Stimulated activated CD8-positive, alpha-beta memory T cell treated with anti-CD3 and anti-CD28 coated beads, Interleukin-7, amount 100 ng/mL, for 4 hours (primary cell): ENCODE measurements around the gene CYFIP2.

Experiments used
- DNase-seq, 2 donors: peaks; one replicate each; pipeline ENCODE4 v3.0.0-alpha.2; 2020; ENCODE audit warnings: low read depth in 2 of 2

Gene CYFIP2

DNA sequence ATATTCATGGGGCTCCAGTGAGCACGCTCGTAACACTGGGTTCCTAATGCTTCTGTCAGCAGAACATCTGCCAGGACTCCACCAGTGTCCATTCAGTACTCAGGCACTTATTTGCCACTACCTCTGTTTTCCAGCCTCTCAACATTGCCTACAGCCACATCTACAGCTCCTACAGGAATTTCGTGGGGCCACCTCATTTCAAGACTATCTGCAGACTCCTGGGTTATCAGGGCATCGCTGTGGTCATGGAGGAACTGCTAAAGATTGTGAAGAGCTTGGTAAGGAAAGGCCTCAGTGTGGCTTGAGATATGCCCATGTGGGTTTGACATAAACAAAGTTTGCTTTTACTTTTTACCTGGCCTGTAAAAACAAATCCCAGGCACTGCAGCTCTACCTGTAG lies 92.9 kb downstream of the CYFIP2 start:
- DNase-seq = no peak

DNA sequence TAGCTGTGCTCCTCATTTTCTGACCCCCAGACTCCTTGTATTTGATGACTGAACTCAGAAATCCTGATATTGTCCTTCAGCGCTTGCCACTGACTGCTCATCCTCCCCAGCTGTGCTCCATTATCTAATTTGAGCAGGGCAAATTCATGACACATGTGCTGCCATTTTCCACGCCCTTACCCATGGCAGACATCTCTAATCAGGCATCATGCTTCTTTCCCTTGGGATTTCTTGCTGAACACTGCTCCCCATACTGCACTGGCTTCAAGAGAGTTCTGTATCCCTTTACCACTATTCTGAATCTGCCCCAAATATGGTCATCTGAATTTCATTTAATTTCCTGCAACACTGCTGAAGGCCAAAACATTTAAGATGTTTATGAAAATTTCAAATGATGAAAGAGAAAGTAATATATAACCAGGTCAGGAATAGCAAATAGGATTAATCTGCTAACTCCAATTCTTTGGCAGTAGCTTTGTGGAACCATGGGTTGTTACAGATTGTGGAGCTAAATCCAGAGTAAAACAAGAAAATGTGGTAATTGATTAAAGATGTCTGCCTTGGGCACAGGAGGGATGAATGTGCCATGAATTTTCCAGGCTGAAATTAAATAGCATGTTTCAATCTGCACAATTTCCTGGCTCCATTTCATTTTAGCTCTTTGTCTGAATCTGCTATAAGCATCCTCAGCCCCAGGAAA lies 93.6 kb downstream of the CYFIP2 start:
- DNase-seq = no peak

- no peak for DNase-seq
Observed at GRCh38 chr5:157362012-157362411, 96.1 kb downstream of the CYFIP2 start.

GRCh38 chr5:157362502-157362901 lies 96.6 kb downstream of the CYFIP2 start:
- DNase-seq = no peak

DNA sequence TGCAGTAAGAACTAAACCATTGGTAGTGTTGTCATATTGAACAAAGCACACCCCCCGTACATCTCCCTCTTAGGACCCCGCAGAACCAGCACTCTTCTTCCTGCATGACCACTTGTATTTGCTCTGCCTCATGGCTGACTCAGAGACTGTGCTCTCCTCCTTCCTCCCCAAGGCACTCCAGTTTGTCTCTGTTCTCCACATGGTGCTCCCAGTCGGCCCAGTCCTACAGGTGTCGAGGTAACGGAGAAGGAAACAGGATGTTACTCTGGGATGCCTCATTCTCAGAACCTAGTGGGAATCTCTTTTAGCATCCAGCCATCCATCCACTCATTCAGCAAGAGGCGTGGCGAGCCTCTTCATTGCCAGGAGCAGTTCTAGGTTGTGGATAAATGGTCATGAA lies 97.1 kb downstream of the CYFIP2 start:
- no peak for DNase-seq

- DNase-seq = no peak
Observed at GRCh38 chr5:157365732-157366131, 99.8 kb downstream of the CYFIP2 start.

DNA sequence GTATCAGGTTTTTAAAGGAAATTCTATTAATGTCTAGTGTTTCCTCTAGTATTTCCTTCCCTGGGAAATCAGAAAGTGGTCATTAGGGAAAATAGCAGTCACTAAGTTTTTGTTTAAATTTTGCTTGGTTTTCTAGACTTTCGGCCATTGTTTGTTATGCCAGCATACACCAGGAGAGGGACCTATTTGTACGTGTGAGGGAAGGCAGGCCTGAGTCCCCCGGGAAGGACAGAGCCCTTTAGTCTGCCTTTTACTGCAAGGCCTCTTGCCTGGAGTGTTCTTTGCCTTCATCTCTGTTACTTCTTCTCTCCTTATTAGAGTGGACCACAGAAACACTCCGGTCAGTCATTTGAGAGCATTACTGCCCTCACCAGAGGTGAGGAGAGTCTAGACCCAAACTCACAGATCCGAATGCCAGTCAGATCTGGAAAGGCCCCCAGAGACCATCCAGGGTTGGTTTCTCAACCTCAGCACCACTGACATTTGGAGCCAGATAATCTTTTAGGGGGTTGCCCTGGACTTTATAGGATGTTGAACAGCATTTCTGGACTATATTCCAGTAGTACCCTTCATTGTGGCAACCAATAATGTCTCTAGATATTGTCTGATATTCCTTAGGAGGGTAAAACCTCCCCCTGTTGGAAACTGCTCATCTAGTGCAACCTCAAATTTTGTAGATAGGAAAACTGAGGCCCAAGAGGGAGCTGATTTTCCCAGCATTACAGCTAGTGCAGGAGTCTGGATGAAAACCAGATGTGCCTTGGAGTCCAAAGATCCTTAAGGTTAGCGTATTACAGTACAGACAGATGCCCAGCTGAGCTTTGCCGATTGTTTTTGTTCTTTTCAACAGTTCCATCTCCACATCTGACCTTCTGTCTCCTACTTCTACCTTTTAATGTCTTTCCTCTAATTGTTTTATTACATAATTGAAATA lies 101.1 kb downstream of the CYFIP2 start:
- DNase-seq = no peak

GRCh38 chr5:157369507-157369906 lies 103.6 kb downstream of the CYFIP2 start:
- DNase-seq = no peak

DNA sequence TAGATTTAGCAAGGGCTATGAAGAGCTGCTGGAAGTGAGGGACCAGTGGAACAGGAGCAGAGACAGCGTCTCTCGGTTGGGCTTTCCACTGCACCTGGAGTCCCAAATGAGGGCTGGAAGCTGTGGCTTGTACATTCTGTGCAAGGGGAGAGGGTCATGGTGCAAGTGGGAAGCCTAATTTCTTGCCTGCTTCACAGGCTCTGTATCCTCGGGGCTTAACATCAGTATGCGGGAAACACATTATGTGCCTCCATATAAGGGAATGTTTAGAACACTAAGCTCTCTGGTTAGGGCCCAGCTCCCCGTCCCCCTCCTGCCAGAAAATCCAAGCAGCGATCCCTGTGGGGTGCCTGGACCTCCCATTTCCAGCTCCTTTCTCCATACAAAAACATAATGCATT lies 105.0 kb downstream of the CYFIP2 start:
- DNase-seq = no peak

- no peak for DNase-seq
Observed at GRCh38 chr5:157371655-157372471, 105.9 kb downstream of the CYFIP2 start.

DNA sequence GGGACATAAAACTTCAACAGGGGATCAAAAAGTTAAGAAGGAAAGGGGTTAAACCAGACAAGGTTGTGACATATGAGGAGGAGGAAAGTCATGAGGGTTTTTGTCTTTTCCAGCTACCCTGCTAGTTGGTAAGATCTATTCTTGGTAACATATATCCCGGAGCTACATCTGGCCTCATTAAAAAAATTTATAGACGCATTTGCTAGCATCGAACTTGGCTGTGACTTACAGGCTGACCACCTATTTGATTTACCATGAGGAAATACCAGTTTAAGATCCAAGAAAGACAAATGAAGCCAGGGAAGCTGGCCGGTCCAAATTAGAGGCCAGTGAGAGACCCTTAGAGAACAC lies 106.5 kb downstream of the CYFIP2 start:
- no peak for DNase-seq

- DNase-seq = no peak
Observed at GRCh38 chr5:157378509-157378908, 112.6 kb downstream of the CYFIP2 start.

GRCh38 chr5:157379983-157380382 lies 114.1 kb downstream of the CYFIP2 start:
- no peak for DNase-seq

GRCh38 chr5:157381746-157382145 lies 115.8 kb downstream of the CYFIP2 start:
- no peak for DNase-seq

DNA sequence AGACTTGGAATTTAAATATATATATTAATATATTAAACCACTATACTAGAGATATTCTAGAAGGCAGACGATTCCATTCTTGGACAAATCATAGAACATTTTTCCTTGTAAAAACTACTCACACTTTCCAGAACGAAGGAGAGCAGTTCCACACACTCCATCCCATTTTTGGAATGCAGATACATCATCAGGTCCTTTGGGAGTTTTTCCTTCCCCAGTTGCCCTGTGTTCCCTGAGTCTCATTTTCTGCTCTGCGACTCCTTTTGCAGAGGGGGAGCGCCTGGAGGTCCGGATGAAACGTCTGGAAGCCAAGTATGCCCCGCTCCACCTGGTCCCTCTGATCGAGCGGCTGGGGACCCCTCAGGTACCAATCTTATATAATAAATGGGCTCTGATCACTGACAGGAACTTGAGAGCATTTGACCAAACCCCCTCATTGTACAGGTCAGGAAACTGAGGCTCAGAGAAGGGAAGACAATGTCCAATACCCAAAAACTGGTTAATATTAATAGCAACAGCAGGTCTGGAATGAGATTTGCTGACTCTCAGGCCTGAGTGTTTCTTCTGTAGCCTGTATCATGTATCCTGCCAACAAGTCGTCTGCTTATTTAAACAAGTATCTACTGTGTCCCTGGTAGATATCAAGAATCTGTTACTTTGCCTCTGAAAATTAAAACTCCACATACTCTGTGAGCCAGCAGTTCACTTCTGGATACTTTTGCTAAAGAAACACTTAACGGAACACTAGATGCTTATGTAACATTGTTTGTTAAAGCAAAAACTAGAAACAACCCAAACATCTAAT lies 117.3 kb downstream of the CYFIP2 start:
- no peak for DNase-seq

GRCh38 chr5:157384971-157385709 lies 119.2 kb downstream of the CYFIP2 start:
- DNase-seq = no peak

GRCh38 chr5:157387041-157387563 lies 121.2 kb downstream of the CYFIP2 start:
- no peak for DNase-seq

- no peak for DNase-seq
Observed at GRCh38 chr5:157387683-157388093, 121.8 kb downstream of the CYFIP2 start.

DNA sequence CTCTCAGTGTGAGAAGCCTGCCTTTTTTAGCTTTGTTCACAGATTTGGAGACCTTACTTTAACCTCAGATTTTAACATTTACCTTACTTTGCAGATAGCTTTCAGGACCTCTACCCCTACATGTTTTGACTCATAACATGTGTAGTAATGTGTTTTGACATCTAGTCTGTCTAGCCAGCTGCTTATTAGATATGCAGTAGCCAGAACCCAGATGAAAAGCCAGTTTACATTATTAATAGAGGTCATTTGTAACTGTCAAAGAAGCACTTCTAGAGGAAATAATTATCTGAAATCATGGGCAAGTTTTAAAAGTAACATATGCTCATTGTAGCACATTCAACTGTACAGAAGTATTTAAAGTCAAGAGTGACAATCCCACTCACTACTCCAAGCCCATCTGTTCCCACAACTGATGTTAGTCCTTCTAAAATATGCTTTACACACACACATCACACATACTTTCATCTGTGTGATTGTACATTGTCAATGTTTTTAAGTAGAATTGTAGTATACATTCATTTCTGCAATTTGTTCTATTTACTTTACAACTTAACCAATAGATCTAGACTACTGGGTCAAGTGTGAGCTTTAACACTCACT lies 122.3 kb downstream of the CYFIP2 start:
- no peak for DNase-seq

DNA sequence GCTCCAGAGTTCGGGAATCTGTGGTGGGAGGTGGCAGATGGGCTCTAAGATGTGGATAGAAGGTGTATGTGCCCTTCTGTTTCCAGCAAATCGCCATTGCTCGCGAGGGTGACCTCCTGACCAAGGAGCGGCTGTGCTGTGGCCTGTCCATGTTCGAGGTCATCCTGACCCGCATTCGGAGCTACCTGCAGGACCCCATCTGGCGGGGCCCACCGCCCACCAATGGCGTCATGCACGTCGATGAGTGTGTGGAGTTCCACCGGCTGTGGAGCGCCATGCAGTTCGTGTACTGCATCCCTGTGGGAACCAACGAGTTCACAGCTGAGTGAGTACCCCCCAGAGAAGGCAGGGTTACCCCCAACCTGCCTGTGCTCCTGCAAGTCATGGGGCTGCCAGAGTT lies 123.2 kb downstream of the CYFIP2 start:
- DNase-seq = no peak
